ENCODE data around the gene MAP3K9.

DNA sequence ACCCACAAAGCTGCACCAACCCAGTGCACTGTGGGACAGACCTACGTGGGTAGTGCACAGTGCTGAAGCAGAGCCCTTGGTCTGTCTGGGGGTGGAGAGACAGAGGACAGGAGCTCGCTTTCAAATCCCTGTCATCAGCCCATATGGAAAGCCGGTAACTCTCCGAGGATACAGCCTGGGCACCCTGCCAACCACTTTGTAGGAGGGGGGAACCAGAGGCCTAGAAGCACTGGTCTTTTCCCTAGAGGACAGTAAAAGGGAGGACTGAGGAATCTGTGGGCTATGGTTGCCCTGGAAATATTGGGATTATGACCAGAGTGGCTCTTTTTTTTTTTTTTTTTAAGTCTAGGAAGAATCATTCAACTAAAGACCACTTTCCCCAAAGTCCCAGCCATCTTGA lies 74.3 kb downstream of the MAP3K9 start:
- TF ChIP-seq POLR2AphosphoS5 (IDR thresholded peaks at IDR 0.05; ENCODE audit: low read length) = no peak
- TF ChIP-seq FOXM1 (IDR thresholded peaks at IDR 0.05; ENCODE audit: low read depth, low read length) = no peak
- TF ChIP-seq ZNF384 (IDR thresholded peaks at IDR 0.05; ENCODE audit: borderline replicate concordance, low read depth, low read length) = no peak
- TF ChIP-seq, protein P1, sequence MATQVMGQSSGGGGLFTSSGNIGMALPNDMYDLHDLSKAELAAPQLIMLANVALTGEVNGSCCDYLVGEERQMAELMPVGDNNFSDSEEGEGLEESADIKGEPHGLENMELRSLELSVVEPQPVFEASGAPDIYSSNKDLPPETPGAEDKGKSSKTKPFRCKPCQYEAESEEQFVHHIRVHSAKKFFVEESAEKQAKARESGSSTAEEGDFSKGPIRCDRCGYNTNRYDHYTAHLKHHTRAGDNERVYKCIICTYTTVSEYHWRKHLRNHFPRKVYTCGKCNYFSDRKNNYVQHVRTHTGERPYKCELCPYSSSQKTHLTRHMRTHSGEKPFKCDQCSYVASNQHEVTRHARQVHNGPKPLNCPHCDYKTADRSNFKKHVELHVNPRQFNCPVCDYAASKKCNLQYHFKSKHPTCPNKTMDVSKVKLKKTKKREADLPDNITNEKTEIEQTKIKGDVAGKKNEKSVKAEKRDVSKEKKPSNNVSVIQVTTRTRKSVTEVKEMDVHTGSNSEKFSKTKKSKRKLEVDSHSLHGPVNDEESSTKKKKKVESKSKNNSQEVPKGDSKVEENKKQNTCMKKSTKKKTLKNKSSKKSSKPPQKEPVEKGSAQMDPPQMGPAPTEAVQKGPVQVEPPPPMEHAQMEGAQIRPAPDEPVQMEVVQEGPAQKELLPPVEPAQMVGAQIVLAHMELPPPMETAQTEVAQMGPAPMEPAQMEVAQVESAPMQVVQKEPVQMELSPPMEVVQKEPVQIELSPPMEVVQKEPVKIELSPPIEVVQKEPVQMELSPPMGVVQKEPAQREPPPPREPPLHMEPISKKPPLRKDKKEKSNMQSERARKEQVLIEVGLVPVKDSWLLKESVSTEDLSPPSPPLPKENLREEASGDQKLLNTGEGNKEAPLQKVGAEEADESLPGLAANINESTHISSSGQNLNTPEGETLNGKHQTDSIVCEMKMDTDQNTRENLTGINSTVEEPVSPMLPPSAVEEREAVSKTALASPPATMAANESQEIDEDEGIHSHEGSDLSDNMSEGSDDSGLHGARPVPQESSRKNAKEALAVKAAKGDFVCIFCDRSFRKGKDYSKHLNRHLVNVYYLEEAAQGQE (IDR thresholded peaks at IDR 0.05; ENCODE audit: low read depth, low read length) = no peak
- no peak for TF ChIP-seq NR2C2 (IDR thresholded peaks at IDR 0.05; ENCODE audit: borderline replicate concordance, control insufficient read depth, insufficient read length, low read depth)
- TF ChIP-seq RBBP5 (conservative IDR thresholded peaks at IDR 0.05) = no peak
- no peak for TF ChIP-seq JUNB (IDR thresholded peaks at IDR 0.05)
- no peak for TF ChIP-seq USF1 (IDR thresholded peaks at IDR 0.05; ENCODE audit: borderline replicate concordance, extremely low read length, insufficient read depth, low read depth, low read length)
- no peak for TF ChIP-seq SIN3A (IDR thresholded peaks at IDR 0.05; ENCODE audit: low read depth, low read length)
- no peak for TF ChIP-seq MAX (IDR thresholded peaks at IDR 0.05; ENCODE audit: low read depth, low read length)
- TF ChIP-seq EED (IDR thresholded peaks at IDR 0.05; ENCODE audit: low read depth) = no peak
